Measurements from ENCODE around the gene CALML4.
"Not testable (repeated sequence)": the region's sequence is repeated elsewhere in the genome, so short reads cannot be mapped to it uniquely, and the experiment has no call there.

Gene CALML4

DNA sequence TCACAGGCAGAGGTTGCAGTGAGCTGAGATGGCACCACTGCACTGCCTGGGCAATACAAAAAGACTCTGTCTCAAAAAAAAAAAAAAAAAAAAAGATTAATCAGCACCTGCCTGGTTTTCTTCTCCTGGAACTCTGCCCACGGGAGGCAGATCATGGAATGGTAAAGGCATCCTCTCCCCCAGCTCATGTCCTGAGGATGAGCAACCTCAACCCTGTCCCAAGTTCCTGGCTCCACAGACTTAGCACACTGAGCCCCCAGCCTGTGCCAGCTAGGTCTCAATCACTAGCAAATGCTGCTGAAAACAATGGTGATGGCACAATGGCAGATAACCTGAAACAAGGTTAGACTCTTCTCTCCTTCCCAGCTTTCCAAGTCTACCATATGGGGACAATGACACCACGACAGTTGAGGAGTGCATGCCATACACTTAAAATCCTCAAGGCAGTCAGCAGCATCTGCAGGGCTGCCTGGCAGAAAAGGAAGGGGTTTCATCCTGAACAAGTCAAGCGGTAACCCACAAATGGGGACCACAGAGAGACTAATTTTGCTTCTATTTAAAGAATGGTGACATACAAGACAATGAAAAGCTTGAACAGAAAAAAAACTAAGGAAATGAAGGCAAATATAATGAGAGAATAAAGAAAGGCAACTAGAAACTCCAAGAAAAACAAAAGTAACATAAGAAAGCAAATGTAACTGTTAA is 19.6 kb upstream of the CALML4 start:
- DNase-seq: no peak

DNA sequence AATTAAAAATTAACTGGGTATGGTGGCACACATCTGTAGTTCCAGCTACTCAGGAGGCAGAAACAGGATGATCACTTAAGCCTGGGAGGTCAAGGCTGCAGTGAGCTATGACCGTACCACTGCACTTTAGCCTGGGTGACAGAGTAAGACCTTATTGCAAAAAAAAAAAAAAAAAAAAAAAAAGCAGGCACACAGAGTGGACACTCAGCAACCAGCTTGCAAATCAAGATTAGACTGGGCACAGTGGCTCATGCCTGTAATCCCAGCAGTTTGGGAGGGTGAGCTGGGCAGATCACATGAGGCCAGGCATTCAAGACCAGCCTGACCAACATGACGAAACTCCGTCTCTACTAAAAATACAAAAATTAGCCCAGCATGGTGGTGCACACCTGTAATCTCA is 19.0 kb upstream of the CALML4 start:
- no peak for DNase-seq

DNA sequence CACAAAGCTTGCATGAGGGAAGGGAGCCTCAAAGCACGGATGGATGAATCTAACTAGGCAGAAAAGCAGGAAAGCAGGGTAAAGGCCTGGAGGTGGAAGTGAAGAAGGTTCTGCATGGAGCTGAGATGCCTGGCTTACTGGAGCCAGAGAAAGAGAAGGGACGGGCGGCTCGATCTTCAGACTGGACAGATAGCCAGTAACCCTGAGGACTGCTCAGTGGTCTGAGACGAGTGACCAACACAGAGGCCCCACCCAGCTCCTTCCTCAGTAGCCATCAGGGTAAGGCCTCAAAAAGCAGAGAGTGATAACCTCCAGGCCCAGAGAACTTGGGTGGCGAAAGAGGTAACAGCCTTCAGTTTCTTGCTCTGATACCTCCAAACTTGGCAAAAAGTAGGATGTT is 18.0 kb upstream of the CALML4 start:
- no peak for DNase-seq

DNA sequence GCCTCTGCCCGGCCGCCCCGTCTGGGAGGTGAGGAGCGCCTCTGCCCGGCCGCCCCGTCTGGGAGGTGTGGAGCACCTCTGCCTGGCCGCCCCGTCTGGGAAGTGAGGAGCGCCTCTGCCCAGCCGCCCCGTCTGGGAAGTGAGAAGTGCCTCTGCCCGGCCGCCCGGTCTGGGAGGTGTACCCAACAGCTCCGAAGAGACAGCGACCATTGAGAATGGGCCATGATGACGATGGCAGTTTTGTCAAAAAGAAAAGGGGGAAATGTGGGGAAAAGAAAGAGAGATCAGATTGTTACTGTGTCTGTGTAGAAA is 17.3 kb upstream of the CALML4 start:
- DNase-seq: not testable (repeated sequence)

DNA sequence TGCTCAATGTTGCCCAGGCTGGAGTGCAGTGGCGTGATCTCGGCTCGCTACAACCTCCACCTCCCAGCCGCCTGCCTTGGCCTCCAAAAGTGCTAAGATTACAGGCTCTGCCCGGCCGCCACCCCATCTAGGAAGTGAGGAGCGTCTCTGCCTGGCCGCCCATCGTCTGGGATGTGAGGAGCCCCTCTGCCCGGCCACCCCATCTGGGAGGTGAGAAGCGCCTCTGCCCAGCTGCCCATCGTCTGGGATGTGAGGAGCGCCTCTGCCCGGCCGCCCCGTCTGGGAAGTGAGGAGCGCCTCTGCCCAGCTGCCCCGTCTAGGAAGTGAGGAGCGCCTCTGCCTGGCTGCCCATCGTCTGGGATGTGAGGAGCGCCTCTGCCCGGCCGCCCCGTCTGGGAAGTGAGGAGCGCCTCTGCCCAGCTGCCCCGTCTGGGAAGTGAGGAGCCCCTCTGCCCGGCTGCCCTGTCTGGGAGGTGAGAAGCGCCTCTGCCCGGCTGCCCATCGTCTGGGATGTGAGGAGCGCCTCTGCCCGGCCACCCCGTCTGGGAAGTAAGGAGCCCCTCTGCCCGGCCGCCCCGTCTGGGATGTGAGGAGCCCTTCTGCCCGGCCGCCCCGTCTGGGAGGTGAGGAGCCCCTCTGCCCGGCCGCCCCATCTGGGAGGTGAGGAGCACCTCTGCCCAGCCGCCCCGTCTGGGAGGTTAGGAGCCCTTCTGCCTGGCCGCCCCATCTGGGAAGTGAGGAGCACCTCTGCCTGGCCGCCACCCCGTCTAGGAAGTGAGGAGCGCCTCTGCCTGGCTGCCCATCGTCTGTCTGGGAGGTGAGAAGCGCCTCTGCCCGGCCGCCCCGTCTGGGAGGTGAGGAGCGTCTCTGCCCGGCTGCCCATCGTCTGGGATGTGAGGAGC is 16.6 kb upstream of the CALML4 start:
- DNase-seq: not testable (repeated sequence)

DNA sequence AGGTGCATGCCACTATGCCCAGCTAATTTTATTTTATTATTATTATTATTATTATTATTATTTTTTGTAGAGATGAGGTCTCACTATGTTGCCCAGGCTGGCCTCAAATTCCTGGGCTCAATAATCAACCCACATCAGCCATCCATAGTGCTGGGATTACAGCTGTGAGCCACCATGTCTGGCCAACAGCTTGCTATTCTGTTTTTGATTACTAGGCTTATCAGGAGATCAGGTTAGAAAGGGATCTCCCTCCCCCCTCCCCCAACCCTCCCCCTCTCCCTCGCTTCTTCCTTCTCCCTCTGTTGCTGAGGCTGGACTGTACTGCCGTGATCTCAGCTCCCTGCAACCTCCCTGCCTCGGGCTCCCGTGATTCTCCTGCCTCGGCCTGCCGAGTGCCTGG is 15.8 kb upstream of the CALML4 start:
- no peak for DNase-seq

DNA sequence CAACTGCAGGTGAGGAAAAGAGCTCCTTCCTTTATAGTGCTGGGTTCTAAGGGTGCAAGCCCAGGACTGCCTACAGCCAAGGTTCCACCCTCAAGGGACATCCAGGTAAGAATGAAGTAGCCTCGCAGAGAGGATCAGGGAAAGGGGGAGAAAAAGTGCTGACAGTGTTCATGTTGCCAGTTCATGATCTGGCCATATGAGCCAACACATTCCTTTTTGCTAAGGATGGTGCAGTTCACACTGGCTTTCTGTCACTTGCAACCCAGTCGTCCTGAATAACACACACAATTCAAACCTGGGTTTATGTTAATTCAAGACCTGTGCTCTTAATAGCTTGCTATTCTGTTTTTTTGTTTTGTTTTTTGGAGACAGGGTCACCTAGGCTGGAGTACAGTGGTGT is 15.4 kb upstream of the CALML4 start:
- no peak for DNase-seq

DNA sequence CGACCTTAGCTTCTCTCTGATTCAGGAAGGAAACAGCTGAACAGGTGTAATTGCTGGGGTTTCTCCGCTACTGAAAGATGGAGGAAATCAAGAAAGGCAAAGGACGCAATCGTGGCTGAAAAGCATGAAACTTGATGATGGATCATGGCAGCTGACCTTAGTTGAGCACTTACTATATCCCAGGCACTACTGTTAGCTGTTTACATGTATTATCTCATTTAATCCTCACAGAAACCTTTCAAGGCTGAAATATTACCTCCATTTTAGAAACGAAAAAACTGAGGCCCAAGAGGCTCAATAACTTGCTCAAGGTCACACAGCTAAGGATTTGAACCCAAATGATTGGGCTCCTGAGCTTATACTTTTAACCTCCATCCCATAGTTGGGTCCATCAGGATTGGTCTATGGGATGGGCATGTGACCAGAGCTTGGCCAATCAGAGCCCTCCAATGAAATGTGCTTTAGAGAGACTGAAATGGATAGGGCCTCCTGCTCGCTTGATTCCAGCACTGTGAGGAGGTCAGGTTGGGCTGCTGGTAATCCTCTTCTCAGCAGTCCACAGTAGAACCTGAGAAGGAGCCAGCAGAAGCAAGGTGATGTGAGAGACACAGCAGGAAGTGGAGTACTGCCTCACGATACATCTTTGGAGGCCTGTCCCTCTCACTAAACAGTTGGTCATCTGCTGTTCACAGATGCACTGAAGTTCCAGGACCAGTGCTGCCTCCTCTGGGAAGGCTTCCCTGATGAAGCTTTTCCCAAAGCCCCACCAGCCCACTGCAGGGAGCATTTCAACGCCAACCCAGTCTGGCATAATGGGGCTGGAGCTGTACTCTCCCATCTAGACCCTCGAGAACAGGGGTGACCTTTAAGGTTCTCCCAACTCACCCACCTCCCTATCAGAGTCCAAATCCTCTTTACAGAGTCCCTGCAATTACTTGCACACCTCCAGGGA is 14.0 kb upstream of the CALML4 start:
- DNase-seq: no peak

DNA sequence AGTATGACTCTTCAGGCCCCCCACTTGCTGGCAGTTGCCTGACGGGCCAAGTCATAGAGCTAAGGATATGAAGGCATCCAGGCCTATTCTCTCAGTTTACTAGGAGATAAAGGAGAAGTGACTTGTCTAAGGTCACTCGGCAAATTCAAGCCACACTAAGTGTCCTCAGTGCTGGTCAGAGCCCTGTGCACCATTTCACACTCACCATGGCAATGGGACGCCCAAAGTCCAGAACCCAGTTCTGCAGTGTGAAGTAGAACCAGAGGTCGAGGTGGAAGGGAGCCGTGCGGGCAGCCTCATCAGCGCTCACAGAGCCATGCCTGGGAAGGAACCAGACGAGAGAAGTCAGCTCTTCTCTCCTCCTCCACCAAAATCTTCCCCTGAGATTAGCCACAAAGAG is 13.2 kb upstream of the CALML4 start:
- no peak for DNase-seq

DNA sequence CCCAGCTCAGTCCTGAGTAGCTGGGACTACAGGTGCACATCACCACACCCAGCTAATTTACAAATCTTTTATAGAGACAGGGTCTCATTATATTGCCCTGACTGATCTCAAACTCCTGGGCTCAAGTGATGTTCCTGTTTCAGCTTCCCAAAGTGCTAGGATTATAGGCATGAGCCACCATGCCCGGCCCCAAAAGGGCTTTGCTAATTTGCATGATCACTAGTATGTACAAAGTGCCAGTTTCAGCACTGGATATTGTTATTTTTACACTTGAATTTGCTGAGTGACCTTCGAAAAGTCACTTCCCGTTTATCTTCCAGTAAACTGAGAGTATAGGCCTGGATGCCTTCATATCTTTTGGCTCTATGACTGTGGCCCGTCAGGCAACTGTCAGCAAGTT is 12.2 kb upstream of the CALML4 start:
- no peak for DNase-seq

DNA sequence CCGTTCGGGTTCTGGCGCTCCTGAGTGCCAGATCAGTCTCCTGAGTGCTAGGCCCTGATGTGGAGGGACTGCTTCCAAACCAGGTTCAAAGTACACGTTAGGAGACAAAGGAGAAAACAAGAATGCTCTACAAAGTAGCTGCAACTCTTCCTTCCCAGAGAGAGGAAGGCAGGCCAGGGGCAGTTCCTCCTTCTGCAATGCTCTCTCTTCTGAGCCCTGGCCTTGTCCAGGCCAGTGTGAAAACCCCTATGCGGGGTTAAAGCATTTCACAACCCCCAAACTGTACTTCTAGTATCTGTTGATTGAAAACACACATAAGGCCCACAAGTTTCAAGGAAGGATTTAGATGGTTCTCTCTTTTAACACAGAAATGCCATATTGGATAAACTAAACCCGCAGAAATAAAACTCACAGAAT is 9.7 kb upstream of the CALML4 start:
- DNase-seq: no peak

DNA sequence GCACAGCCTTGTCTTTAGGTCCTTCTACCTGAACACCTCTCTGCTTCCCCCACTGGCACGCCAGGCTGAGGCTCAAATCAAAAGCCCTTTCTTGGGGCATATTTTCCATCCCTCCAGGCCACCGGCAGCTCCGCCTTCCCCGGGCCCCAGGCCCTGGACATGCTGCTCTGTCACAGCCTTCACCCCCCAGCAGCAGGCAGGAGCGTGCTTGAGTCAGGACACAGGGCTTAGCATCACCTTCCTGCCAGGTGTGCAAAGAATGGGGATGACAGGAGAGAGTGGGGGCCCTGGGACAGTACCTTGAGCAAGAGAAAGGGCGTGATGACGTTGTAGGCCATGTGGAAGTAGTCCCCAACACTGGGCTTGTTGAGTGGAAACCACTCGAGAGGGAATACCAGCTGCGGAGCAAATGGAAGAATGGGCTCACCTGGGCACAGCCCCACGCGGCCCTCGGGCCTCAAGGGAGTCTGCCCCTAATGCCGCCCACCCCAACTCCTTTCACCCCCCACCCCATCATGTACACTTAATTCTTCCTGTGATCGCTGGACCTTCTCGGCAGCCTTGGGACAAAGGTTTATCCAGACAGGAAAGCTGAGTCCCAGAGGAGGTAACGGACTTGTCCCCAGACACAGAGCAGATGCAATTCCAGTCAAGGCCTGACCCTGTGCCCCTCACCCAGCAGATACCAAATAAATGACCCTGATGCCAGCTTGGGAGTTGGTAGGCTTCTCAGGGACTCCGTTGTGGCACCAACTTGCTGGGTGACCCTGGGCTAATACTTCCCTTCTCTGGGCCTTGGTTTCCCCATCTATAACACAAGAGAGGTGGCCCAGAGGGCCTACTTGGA is 9.1 kb upstream of the CALML4 start:
- no peak for DNase-seq

DNA sequence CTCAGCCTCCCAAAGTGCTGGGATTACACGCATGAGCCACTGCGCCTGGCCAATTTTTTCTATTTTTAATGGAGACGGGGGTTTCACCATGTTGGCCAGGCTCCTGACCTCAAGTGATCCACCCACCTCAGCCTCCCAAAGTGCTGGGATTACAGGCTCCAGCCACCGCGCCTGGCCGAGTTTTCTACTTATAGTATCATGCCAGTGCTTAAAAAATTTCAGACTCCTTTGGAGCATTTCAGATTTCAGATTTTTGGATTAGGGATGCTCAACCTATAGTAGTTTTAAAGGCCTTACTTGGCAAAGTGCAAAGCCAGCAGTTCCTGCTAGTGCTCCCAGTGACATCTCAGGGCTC is 8.3 kb upstream of the CALML4 start:
- not testable (repeated sequence) for DNase-seq

DNA sequence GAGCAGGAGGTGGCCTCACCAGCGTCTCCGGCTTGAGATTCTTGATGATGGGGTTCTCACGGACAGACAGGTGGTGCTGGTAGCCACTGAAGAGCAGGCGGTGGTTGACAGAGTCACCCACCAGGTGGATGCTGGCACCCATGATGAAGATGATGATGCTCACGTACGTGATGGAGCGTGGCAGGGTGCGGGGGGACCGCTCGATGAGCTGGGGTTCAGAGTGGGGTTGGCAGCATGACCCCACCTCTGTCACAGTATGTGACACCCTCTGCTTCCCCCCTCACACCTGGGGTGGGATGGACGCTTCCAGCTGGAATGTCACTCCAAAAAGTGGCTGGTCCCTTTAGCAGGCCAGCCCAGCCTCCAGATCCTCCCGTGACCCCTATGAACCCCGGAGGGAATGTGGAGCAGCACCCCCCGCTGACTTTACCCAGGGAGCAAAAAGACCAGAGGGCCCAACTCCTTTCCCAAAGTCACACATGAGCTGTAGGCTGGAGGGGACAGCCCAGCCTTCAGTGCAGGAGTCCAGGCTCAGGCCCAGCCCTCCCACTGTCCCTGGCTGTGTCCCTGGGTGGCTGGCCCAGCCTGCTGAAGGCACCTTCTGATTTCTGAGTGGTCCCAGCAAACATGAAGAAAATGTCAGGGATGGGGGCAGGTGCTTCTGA is 6.7 kb upstream of the CALML4 start:
- DNase-seq: no peak

DNA sequence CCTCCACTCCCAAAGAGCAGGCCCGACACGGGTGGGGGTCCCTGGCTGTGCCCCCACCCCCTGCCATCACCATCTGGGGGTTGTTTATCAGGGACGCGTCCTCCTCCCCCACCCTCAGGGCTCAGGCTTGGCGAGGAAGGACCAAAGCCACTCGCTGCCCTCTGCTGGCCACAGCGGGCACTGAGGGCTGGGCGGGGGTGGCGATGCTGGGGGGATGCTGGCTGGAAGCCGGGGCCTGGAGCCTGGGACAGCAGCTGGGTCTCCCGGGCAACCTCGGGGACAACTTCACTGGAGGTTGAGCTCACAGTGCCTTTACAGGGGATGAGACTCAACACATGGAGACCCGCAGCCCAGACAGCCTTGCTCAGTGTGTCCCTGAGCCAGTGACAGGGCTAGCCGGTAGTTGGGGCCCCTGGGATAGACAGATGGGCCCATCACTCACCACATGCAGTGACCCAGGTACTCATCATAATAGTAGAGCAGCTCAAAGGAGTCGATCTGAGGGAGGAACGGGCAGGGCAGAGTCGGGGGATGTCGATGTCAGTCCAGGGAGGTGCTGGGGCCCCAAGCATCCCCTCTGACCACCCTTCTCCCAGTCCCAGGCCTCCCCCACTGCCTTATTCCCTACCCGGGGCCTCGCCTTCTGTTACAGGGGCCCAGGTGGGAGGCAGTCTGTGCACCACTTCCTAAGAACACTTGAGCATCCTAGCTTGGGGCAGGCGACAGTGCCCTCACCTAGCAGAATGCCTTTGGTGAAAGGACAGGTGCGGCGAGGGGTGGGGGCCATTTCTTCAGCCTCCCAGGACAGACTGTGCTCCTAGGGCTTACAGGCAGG is 5.9 kb upstream of the CALML4 start:
- no peak for DNase-seq

DNA sequence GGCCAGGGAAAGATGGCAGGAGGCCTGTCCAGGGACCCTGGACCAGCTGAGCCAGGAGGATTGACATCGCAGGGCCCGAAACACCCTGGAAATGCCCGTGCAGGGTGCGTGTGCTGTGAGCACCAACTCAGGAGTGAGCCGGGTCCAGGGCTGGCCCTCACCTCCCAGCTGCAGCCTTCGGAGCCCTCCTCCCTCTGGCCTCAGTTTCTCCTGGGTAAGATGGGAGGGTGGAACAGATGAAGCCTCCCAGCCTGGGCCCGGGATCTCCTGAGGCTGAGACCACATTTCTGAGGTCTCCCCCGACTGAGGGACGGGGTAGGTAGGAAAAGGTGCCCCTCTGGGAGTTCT is 5.3 kb upstream of the CALML4 start:
- DNase-seq: no peak

DNA sequence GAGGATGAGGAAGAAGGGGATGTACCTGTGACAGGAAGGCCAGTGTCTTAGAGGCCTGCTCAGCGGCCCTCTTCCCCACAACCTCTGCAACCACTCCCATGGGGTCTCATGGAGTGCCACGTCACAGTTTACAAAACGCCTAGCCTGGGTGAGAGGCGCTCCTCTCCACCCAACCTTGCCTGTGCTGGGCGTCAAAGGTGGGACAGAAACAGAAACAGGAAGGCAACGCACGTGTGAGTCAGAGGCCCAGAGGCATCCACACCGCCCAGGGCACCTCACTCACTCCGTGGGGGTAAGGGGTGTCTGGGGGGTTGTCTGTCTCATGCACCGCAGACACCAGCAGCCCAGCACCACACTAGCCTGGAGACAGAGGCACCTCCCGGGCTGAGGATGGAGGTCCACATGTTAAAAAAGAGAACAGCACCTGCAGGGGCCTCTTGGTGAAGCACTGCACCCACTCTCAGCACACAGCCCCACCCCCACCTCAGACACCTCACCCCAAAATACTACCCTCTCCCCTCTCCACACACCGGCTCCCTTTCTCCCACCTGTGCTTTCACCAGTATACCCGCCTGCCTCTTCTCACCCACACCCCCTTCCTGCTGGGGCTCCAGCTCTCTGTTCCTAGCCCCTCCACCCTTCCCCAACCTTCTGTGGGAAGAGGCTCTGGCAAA is 4.7 kb upstream of the CALML4 start:
- DNase-seq: no peak

DNA sequence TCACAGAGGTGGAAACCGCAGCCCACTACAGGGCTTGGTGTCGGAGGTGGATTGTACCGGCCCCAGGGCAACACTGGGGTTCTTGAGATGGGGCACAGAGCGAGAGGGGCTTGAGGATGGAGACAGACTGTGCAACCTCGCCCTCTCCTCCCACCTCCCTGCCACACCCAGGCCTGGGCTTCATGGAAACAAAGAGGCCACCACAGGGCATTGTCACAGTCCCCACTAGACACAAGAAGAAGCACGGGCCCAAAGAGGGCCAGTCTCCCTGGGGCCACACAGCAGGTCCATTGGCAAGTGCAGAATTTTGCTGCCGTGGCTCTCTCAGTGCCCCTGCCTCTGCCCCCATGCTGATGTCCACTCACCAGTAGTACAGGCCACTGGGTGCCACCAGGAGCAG is 4.1 kb upstream of the CALML4 start:
- no peak for DNase-seq

DNA sequence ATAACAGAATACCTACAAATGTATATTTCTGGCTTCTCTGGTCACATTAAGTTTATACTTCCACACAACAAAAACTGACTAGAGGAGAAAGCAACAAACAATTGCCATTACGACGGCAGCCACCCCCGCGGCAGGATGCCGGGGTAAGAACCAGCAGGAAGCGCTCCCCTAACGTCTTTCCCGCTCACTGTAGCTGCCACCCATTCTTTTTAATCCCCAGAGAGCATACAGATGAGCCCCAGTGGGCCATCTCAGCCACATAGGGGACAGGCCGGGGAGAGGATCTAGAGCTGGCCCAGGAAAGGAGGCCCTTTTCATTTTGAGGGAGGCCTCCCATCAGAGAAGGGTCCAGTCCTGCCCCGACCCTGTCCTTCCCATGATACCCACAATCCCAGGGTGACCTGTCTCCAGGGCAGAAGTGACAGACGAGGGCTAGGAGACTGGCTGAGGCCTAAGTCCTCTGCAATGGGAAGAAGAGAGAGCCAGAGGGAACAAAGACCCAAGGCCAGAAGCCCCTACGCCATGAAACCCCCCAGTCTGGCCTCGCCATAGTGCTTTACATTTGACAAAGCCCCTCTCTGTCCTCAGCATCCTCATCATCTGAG is 3.6 kb upstream of the CALML4 start:
- DNase-seq: no peak

DNA sequence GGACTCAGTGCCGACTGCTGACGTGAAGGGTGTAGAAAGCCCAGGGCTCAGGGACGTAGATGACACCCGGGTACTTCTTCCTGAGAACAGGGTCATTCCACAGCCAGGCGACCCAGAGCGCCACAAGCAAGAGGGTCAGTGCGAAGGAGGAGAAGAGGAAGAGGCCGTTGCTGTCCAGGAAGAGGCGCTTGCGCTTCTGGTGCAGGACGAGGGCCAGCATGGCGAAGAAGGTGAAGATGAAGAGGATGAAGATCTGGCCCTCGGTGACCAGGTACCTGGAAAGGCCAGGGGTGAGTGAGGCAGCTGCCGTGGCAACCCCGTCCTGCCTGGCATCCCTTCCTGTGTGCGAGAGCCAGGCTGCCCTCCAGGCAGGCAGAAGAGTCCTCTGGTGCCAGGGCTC is 3.0 kb upstream of the CALML4 start:
- DNase-seq: no peak
